ENCODE measurements around the gene SPAG8. TPM values are rescaled to one million over a fixed set of nuclear protein-coding genes. Genes with fewer than 3 reads are reported as not detected.

The SPAG8 gene
- total RNA-seq, 2 experiments from 2014 or later, result 0.81 to 1.3 TPM

GRCh38 chr9:35774907-35775635 lies 37.0 kb downstream of the SPAG8 start:
- no peak overlapping the region for H3K4me3 ChIP-seq (ENCODE audit: low read length)
- peaks cover 9% of the 10 kb centered on the region for H3K36me3 ChIP-seq (ENCODE audit: insufficient read depth, low read length)
- no peak overlapping the region for H3K27ac ChIP-seq (ENCODE audit: low read depth in 1 of 2, low read length in 2 of 2)
- CTCF ChIA-PET, result interaction anchor here (1.6 kb wide), 1 partner anchor 107 kb away, joined by 5 read pairs; no protein-coding TSS in a partner anchor
- H3K4me1 ChIP-seq (ENCODE audit: insufficient read depth, low read length), result no peaks in the 10 kb centered on the region
- intact Hi-C loops (cut with DNase I, micrococcal nuclease), result no loop called here
- H3K27me3 Mint-ChIP-seq, result no peaks in the 10 kb centered on the region
- H3K27ac Mint-ChIP-seq, result no peak overlapping the region
- H3K4me1 Mint-ChIP-seq (ENCODE audit: low read depth), result no peaks in the 10 kb centered on the region
- POLR2A ChIA-PET, result interaction anchor here (1.0 kb wide), 1 partner anchor 19 kb away, joined by 3 read pairs; no protein-coding TSS in a partner anchor
- ATAC-seq (ENCODE audit: poor library complexity), result no peak
- no peaks in the 10 kb centered on the region for H3K9me3 Mint-ChIP-seq
- H3K9me3 ChIP-seq (ENCODE audit: control insufficient read depth in 1 of 2, insufficient read depth in 1 of 2, low read length in 2 of 2), result no peaks in the 10 kb centered on the region
- TF ChIP-seq, protein P1, sequence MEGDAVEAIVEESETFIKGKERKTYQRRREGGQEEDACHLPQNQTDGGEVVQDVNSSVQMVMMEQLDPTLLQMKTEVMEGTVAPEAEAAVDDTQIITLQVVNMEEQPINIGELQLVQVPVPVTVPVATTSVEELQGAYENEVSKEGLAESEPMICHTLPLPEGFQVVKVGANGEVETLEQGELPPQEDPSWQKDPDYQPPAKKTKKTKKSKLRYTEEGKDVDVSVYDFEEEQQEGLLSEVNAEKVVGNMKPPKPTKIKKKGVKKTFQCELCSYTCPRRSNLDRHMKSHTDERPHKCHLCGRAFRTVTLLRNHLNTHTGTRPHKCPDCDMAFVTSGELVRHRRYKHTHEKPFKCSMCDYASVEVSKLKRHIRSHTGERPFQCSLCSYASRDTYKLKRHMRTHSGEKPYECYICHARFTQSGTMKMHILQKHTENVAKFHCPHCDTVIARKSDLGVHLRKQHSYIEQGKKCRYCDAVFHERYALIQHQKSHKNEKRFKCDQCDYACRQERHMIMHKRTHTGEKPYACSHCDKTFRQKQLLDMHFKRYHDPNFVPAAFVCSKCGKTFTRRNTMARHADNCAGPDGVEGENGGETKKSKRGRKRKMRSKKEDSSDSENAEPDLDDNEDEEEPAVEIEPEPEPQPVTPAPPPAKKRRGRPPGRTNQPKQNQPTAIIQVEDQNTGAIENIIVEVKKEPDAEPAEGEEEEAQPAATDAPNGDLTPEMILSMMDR (IDR thresholded peaks at IDR 0.05), result no peak
- no peak for DNase-seq
- no peaks in the 10 kb centered on the region for H3K27me3 ChIP-seq (ENCODE audit: control insufficient read depth in 1 of 2, insufficient read depth in 2 of 2, low read length in 2 of 2)
- peaks cover 10% of the 10 kb centered on the region for H3K36me3 Mint-ChIP-seq (ENCODE audit: low read depth)
- no peak overlapping the region for H3K4me3 Mint-ChIP-seq

DNA sequence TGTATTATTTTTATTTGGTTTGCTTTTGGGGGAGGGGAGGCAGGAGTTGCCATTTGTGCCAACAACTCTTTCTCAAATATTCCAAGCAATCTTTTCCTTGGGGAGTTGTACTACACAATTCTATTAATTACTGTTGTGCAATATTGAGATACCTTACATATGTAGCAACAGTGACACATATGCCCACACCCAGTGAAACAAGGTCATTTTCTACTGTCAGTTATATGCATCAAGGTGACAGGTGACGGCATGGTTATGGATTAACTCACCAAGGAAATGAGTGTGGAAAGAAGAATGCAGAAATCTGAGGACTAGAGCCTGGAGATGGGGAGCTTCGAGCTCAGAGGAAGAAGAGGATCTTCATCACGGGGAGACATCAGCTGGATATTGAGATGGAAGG lies 40.1 kb downstream of the SPAG8 start:
- no peak for ATAC-seq (ENCODE audit: poor library complexity)
- H3K27ac ChIP-seq (ENCODE audit: low read depth in 1 of 2, low read length in 2 of 2), result no peak overlapping the region
- no peaks in the 10 kb centered on the region for H3K27me3 ChIP-seq (ENCODE audit: control insufficient read depth in 1 of 2, insufficient read depth in 2 of 2, low read length in 2 of 2)
- Mint-ChIP-seq H3K36me3 (ENCODE audit: low read depth) (peaks cover 7% of the 10 kb centered on the region), H3K4me3 (no peak overlapping the region), H3K4me1 (ENCODE audit: low read depth) (peaks cover 12% of the 10 kb centered on the region), H3K27ac (no peak overlapping the region), H3K9me3 (no peaks in the 10 kb centered on the region), H3K27me3 (no peaks in the 10 kb centered on the region)
- ChIA-PET CTCF (interaction anchor here (0.9 kb wide), 1 partner anchor 18 kb away, joined by 4 read pairs; no protein-coding TSS in a partner anchor), POLR2A (no interaction called here)
- intact Hi-C loops (cut with DNase I, micrococcal nuclease), result no loop called here
- peaks cover 13% of the 10 kb centered on the region for H3K36me3 ChIP-seq (ENCODE audit: insufficient read depth, low read length)
- H3K4me3 ChIP-seq (ENCODE audit: low read length), result no peak overlapping the region
- no peak for DNase-seq
- no peaks in the 10 kb centered on the region for H3K9me3 ChIP-seq (ENCODE audit: control insufficient read depth in 1 of 2, insufficient read depth in 1 of 2, low read length in 2 of 2)
- TF ChIP-seq, protein P1 (IDR thresholded peaks at IDR 0.05), result no peak
- H3K4me1 ChIP-seq (ENCODE audit: insufficient read depth, low read length), result peaks cover 4% of the 10 kb centered on the region

DNA sequence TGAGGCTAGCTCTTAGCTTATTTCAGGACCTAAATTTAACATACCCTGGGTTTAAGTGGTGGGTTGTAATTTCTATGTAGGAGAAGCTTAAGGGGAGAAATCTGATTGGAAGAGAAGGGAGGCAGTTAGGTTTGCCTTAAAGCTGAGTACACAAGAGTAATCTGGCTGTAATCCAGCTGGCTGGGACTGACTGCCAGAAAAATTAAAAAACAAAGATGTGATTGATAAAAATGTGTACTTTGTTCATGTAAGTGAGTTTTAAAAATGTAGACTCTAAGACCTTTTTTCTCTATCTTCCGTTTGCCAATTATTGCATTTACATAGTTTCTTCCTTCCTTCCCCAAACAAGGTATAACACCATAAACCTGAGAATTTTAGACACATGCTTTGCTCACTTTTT lies 40.5 kb downstream of the SPAG8 start:
- CTCF ChIA-PET, result no interaction called here
- H3K4me1 ChIP-seq (ENCODE audit: insufficient read depth, low read length), result peaks cover 4% of the 10 kb centered on the region
- no peak for DNase-seq
- Mint-ChIP-seq H3K27ac (no peak overlapping the region), H3K9me3 (no peaks in the 10 kb centered on the region), H3K4me1 (ENCODE audit: low read depth) (peaks cover 16% of the 10 kb centered on the region), H3K36me3 (ENCODE audit: low read depth) (peaks cover 7% of the 10 kb centered on the region), H3K27me3 (no peaks in the 10 kb centered on the region), H3K4me3 (no peak overlapping the region)
- H3K4me3 ChIP-seq (ENCODE audit: low read length), result no peak overlapping the region
- no peaks in the 10 kb centered on the region for H3K27me3 ChIP-seq (ENCODE audit: control insufficient read depth in 1 of 2, insufficient read depth in 2 of 2, low read length in 2 of 2)
- POLR2A ChIA-PET, result interaction anchor here (1.1 kb wide), 1 partner anchor 15 kb away, joined by 4 read pairs; no protein-coding TSS in a partner anchor
- intact Hi-C loops (cut with DNase I, micrococcal nuclease), result no loop called here
- no peaks in the 10 kb centered on the region for H3K9me3 ChIP-seq (ENCODE audit: control insufficient read depth in 1 of 2, insufficient read depth in 1 of 2, low read length in 2 of 2)
- H3K36me3 ChIP-seq (ENCODE audit: insufficient read depth, low read length), result peaks cover 13% of the 10 kb centered on the region
- TF ChIP-seq, protein P1 (IDR thresholded peaks at IDR 0.05), result no peak
- no peak for ATAC-seq (ENCODE audit: poor library complexity)
- no peak overlapping the region for H3K27ac ChIP-seq (ENCODE audit: low read depth in 1 of 2, low read length in 2 of 2)
